Adrenal gland (tissue), 12 donors: ENCODE data around the gene PKLR. TPM values are rescaled to one million over a fixed set of nuclear protein-coding genes. Genes with fewer than 3 reads are reported as not detected.

Source experiments
- DNase-seq, 7 donors: peaks; one replicate each; pipeline ENCODE4 v3.0.0-alpha.2; 2019 to 2020
- H3K27ac ChIP-seq, 5 donors: fragments of 200-600 bp; sonication (generic) in 4 of 5; 1 replicate in 3 of 5; 2 replicates in 2 of 5; pipeline versions ENCODE4 v1.5.1 to v1.8.0; 2016 to 2020; ENCODE audit warnings: mild to moderate bottlenecking in 1 of 5
- H3K27me3 ChIP-seq: fragments of 200-600 bp; 2 replicates; pipeline ENCODE4 v1.8.0; 2021
- H3K36me3 ChIP-seq, 2 donors: fragments of 200-600 bp; replicated peaks in 1 of 2; 1 replicate in 1 of 2; 2 replicates in 1 of 2; pipeline versions ENCODE4 v1.5.1 to v1.8.0; 2018 to 2022
- H3K4me1 ChIP-seq, 2 donors: fragments of 200-600 bp; replicated peaks in 1 of 2; 1 replicate in 1 of 2; 2 replicates in 1 of 2; pipeline versions ENCODE4 v1.5.1 to v1.8.0; 2018 to 2021
- H3K4me3 ChIP-seq, 4 donors: fragments of 200-600 bp; sonication (generic) in 3 of 4; one replicate each; pipeline ENCODE4 v1.5.1; 2016 to 2018
- H3K9me3 ChIP-seq, 3 donors: fragments of 200-600 bp; sonication (generic) in 1 of 3; replicated peaks in 1 of 3; 1 replicate in 2 of 3; 2 replicates in 1 of 3; pipeline versions ENCODE4 v1.5.1 to v1.8.0; 2016 to 2021
- CTCF ChIP-seq, 6 experiments: fragments of 450-650 bp in 4 of 6; fragments of 200-600 bp in 2 of 6; sonication (generic) in 1 of 6; IDR thresholded peaks; 1 replicate in 5 of 6; 2 replicates in 1 of 6; pipeline versions ENCODE4 v1.5.1 to v1.8.0; 2016 to 2021; ENCODE audit warnings: antibody characterized with exemption in 6 of 6, mild to moderate bottlenecking in 2 of 6, moderate library complexity in 1 of 6
- POLR2A ChIP-seq, 2 donors: fragments of 450-650 bp; IDR thresholded peaks; one replicate each; pipeline ENCODE4 v1.6.1; 2017; ENCODE audit warnings: antibody characterized with exemption in 2 of 2, mild to moderate bottlenecking in 2 of 2, moderate library complexity in 1 of 2
- WGBS, 4 donors: extraction: QIAGEN DNeasy Blood & Tissue Kit in 2 of 4; methylation state at CpG; one replicate each; pipeline versions ENCODE4 v1.1.5 to v1.1.7; 2013 to 2017; 5-methylcytosine and 5-hydroxymethylcytosine counted together
- intact Hi-C, 2 donors: fragments of 100-400 bp; cut with DNase I; formaldehyde crosslinking; loops; one replicate each; pipeline versions ENCODE4 v1.14.1 to v1.15.0; 2022 to 2023
- polyA plus RNA-seq, 3 donors: library from polyadenylated mRNA; stranded (reverse); fragments of 200-250 nt in 2 of 3; fragments of 350-450 nt in 1 of 3; fragmentation: Illumina TruSeq in 1 of 3; extraction: RNeasy Lipid Tissue Mini Kit (QIAGEN cat#74804) in 1 of 3; gene quantifications; one replicate each; pipeline ENCODE4 v1.2.3, GENCODE V29; 2013 to 2014
- total RNA-seq, 9 donors: library from RNA; depleted of rRNA in 4 of 9; stranded (reverse); fragments of >200 nt in 4 of 9; fragments of 120-200 nt in 1 of 9; fragmentation: NEBNext Ultra II Directional in 1 of 9; extraction: Animal tissue kit (Norgen Biotek cat#: 25700) in 1 of 9; gene quantifications; one replicate each; pipeline versions ENCODE4 v1.1.0 to v1.2.4, GENCODE V29; 2013 to 2023
- donor health status: healthy with polysubstance abuse.
- donor health status: Bipolar disorder and iron deficiency.
- donor health status: DM: yes; HTN: yes; CAD: no.
- donor health status: DM: no; HTN: no; CAD: no.
- donor health status: DM: no; HTN: no; CAD: no.
- donor health status: DM: yes; HTN: yes; CAD: no.

Gene PKLR
- total and polyA plus RNA-seq, 12 donors = 0.10 to 0.34 (median 0.21) TPM; not detected in 8

- no peaks in the 10 kb centered on the region for H3K9me3 ChIP-seq
- WGBS, 4 donors = 89 to 93% (median 92%) methylated on average over 15 to 21 of the region's 21 CpGs
- H3K4me3 ChIP-seq = no peak overlapping the region
- intact Hi-C loops = no loop called here
- TF ChIP-seq POLR2A (IDR thresholded peaks at IDR 0.05) (no peak), CTCF (IDR thresholded peaks at IDR 0.05) (no peak)
- no peak overlapping the region for H3K27ac ChIP-seq
- peaks cover 0 to 72% of the 10 kb centered on the region in 2 donors for H3K36me3 ChIP-seq
- H3K27me3 ChIP-seq = no peaks in the 10 kb centered on the region
- peaks cover 12 to 14% of the 10 kb centered on the region in 2 donors for H3K4me1 ChIP-seq
- no peak for DNase-seq
Measured at GRCh38 chr1:155269381-155269780, 31.9 kb downstream of the PKLR start.

GRCh38 chr1:155268630-155269029, 32.6 kb downstream of the PKLR start:
- Histone ChIP-seq H3K4me3 (no peak overlapping the region), H3K36me3 (peaks cover 0 to 79% of the 10 kb centered on the region in 2 donors), H3K9me3 (no peaks in the 10 kb centered on the region), H3K27me3 (no peaks in the 10 kb centered on the region), H3K4me1 (peaks cover 10 to 12% of the 10 kb centered on the region in 2 donors), H3K27ac (no peak overlapping the region)
- 88 to 91% (median 89%) methylated on average over 14 to 21 of the region's 21 CpGs for WGBS, 4 donors
- intact Hi-C loops = no loop called here
- no peak for DNase-seq
- TF ChIP-seq POLR2A (IDR thresholded peaks at IDR 0.05) (no peak), CTCF (IDR thresholded peaks at IDR 0.05) (no peak)

GRCh38 chr1:155267373-155267772, 33.9 kb downstream of the PKLR start:
- Histone ChIP-seq H3K9me3 (no peaks in the 10 kb centered on the region), H3K4me3 (no peak overlapping the region), H3K27ac (no peak overlapping the region), H3K27me3 (no peaks in the 10 kb centered on the region), H3K4me1 (peaks cover 10 to 12% of the 10 kb centered on the region in 2 donors), H3K36me3 (peaks cover 0 to 89% of the 10 kb centered on the region in 2 donors)
- intact Hi-C loops = no loop called here
- TF ChIP-seq CTCF (IDR thresholded peaks at IDR 0.05) = no peak
- TF ChIP-seq POLR2A (IDR thresholded peaks at IDR 0.05) = no peak
- 92 to 100% (median 95%) methylated on average over 2 of the region's 2 CpGs for WGBS, 4 donors
- DNase-seq = no peak

GRCh38 chr1:155266553-155266952, 34.7 kb downstream of the PKLR start:
- intact Hi-C loops = no loop called here

More at GRCh38 chr1:155266553-155266952, 34.7 kb downstream of the PKLR start:
- TF ChIP-seq CTCF (IDR thresholded peaks at IDR 0.05) (no peak), POLR2A (IDR thresholded peaks at IDR 0.05) (no peak)
- no peaks in the 10 kb centered on the region for H3K9me3 ChIP-seq
- H3K4me1 ChIP-seq = peaks cover 5 to 7% of the 10 kb centered on the region in 2 donors
- no peak overlapping the region for H3K4me3 ChIP-seq
- 72 to 79% (median 76%) methylated on average over 6 of the region's 6 CpGs for WGBS, 4 donors
- peaks cover 0 to 87% of the 10 kb centered on the region in 2 donors for H3K36me3 ChIP-seq
- H3K27me3 ChIP-seq = no peaks in the 10 kb centered on the region
- H3K27ac ChIP-seq = no peak overlapping the region
- DNase-seq = no peak
